Endometrium (tissue), 2 donors: ENCODE results near the gene WNT7A.

Experiments
- FAIRE-seq: peaks from 2 replicates; lab custom pipeline; 2012; peaks lifted over from hg19 to GRCh38; lab: Jason Lieb, UNC
- donor health status: control.
- donor health status: control.

The WNT7A gene

GRCh38 chr3:13844911-13845310, 35.0 kb downstream of the WNT7A start:
- no peak for FAIRE-seq

- no peak for FAIRE-seq
Measured at GRCh38 chr3:13844286-13844685, 35.6 kb downstream of the WNT7A start.

- FAIRE-seq, result no peak
Measured at GRCh38 chr3:13843351-13843750, 36.5 kb downstream of the WNT7A start.

- FAIRE-seq, result no peak
Measured at GRCh38 chr3:13842226-13842625, 37.6 kb downstream of the WNT7A start.

GRCh38 chr3:13841826-13842225, 38.0 kb downstream of the WNT7A start:
- FAIRE-seq, result no peak

- no peak for FAIRE-seq
Measured at GRCh38 chr3:13841141-13841540, 38.7 kb downstream of the WNT7A start.

- FAIRE-seq, result no peak
Measured at GRCh38 chr3:13840456-13840855, 39.4 kb downstream of the WNT7A start.

- FAIRE-seq, result no peak
Measured at GRCh38 chr3:13839726-13840340, 40.0 kb downstream of the WNT7A start.

GRCh38 chr3:13839253-13839652, 40.6 kb downstream of the WNT7A start:
- FAIRE-seq, result no peak

GRCh38 chr3:13838421-13838820, 41.5 kb downstream of the WNT7A start:
- no peak for FAIRE-seq

- no peak for FAIRE-seq
Measured at GRCh38 chr3:13837751-13838150, 42.1 kb downstream of the WNT7A start.

GRCh38 chr3:13836658-13837587, 42.9 kb downstream of the WNT7A start:
- no peak for FAIRE-seq

GRCh38 chr3:13835246-13835645, 44.6 kb downstream of the WNT7A start:
- no peak for FAIRE-seq

- FAIRE-seq, result no peak
Measured at GRCh38 chr3:13834258-13835035, 45.4 kb downstream of the WNT7A start.

- no peak for FAIRE-seq
Measured at GRCh38 chr3:13833506-13834257, 46.2 kb downstream of the WNT7A start.

GRCh38 chr3:13832130-13832529, 47.7 kb downstream of the WNT7A start:
- FAIRE-seq, result no peak

GRCh38 chr3:13831386-13831996, 48.4 kb downstream of the WNT7A start:
- no peak for FAIRE-seq

GRCh38 chr3:13829311-13829710, 50.6 kb downstream of the WNT7A start:
- no peak for FAIRE-seq

GRCh38 chr3:13828501-13829265, 51.2 kb downstream of the WNT7A start:
- FAIRE-seq, result no peak

GRCh38 chr3:13827699-13828098, 52.2 kb downstream of the WNT7A start:
- no peak for FAIRE-seq

- no peak for FAIRE-seq
Measured at GRCh38 chr3:13827256-13827655, 52.6 kb downstream of the WNT7A start.
